Stomach (tissue), 19 donors: ENCODE data around the gene KATNAL2. TPM values are rescaled to one million over a fixed set of nuclear protein-coding genes. Genes with fewer than 3 reads are reported as not detected.
A peak's percentile ranks its signal among the peaks of the same experiment; 100 is the strongest.

Experiments used
- DNase-seq, 2 donors: peaks; one replicate each; pipeline versions ENCODE4 v3.0.0 to v3.0.0-alpha.2; 2013 to 2019
- H3K27ac ChIP-seq, 5 donors: fragments of 200-600 bp in 4 of 5; sonication (generic) in 4 of 5; one replicate each; pipeline ENCODE4 v1.5.1; 2013 to 2019; ENCODE audit warnings: mild to moderate bottlenecking in 1 of 5, moderate library complexity in 1 of 5
- H3K27me3 ChIP-seq, 3 donors: fragments of 200-600 bp; sonication (generic); one replicate each; pipeline ENCODE4 v1.5.1; 2017 to 2019; ENCODE audit warnings: mixed run types in 1 of 3
- H3K36me3 ChIP-seq, 4 donors: fragments of 200-600 bp; sonication (generic); 1 replicate in 3 of 4; 2 replicates in 1 of 4; pipeline ENCODE4 v1.5.1; 2016 to 2019
- H3K4me1 ChIP-seq, 4 donors: fragments of 200-600 bp; sonication (generic); one replicate each; pipeline ENCODE4 v1.5.1; 2016 to 2019
- H3K4me3 ChIP-seq, 4 donors: fragments of 200-600 bp; sonication (generic) in 3 of 4; one replicate each; pipeline ENCODE4 v1.5.1; 2016 to 2019; ENCODE audit warnings: mild to moderate bottlenecking in 1 of 4
- H3K9me3 ChIP-seq, 4 donors: fragments of 200-600 bp; sonication (generic); one replicate each; pipeline ENCODE4 v1.5.1; 2016 to 2019
- CTCF ChIP-seq, 7 experiments: fragments of 450-650 bp in 4 of 7; fragments of 200-600 bp in 3 of 7; sonication (generic) in 3 of 7; IDR thresholded peaks; one replicate each; pipeline ENCODE4 v1.5.1; 2016 to 2019; ENCODE audit warnings: antibody characterized with exemption in 7 of 7, control low read depth in 2 of 7, mild to moderate bottlenecking in 1 of 7
- EP300 ChIP-seq: sonication (generic); formaldehyde crosslinking; IDR thresholded peaks from one replicate; pipeline ENCODE4 v1.6.1; 2017; ENCODE audit warnings: antibody characterized with exemption
- POLR2A ChIP-seq, 4 donors: fragments of 450-650 bp; IDR thresholded peaks; one replicate each; pipeline ENCODE4 v1.6.1; 2016; ENCODE audit warnings: antibody characterized with exemption in 4 of 4, control low read depth in 2 of 4, mild to moderate bottlenecking in 1 of 4, moderate library complexity in 1 of 4
- POLR2AphosphoS5 ChIP-seq, 3 donors: sonication (generic); formaldehyde crosslinking; IDR thresholded peaks; one replicate each; pipeline ENCODE4 v1.6.1; 2016; ENCODE audit warnings: antibody characterized with exemption in 3 of 3
- WGBS, 5 donors: extraction: QIAGEN DNeasy Blood & Tissue Kit in 3 of 5; methylation state at CpG; one replicate each; pipeline versions ENCODE4 v1.1.5 to v1.1.7; 2013 to 2018; 5-methylcytosine and 5-hydroxymethylcytosine counted together
- intact Hi-C: fragments of 100-400 bp; cut with DNase I; formaldehyde crosslinking; loops from one replicate; pipeline ENCODE4 v1.15.1; 2023; ENCODE audit warnings: low total_unique reads
- long read RNA-seq, 10 donors: transcript quantifications; one replicate each; lab custom pipeline, GENCODE V29; 2026
- polyA plus RNA-seq, 3 donors: library from polyadenylated mRNA; stranded (reverse); fragments of 200-250 nt; gene quantifications; one replicate each; pipeline ENCODE4 v1.2.3, GENCODE V29; 2013
- total RNA-seq, 5 donors: library from RNA; depleted of rRNA; stranded (reverse); fragments of >200 nt; gene quantifications; one replicate each; pipeline versions ENCODE4 v1.1.0 to v1.2.3, GENCODE V29; 2014 to 2016
- donor health status: healthy with polysubstance abuse.
- donor health status: Bipolar disorder and iron deficiency.
- donor health status: healthy.

Gene KATNAL2
- total RNA-seq (10 to 100 TPM in 2 of 5 donors, 1 to 10 TPM in 1, under 1 TPM in 1, not detected in 1; 0.43 to 39.1 (median 7.9) TPM), polyA plus RNA-seq (1 to 10 TPM; 1.6 to 2.7 (median 2.5) TPM)
- long read RNA-seq, donor 1: 0 reads
- long read RNA-seq, donor 2: 0 reads
- long read RNA-seq, donor 3: 0 reads
- long read RNA-seq, donor 4: 0 reads
- long read RNA-seq, donor 5: 0 reads
- long read RNA-seq, donor 6: 0 reads
- long read RNA-seq, donor 7: 0 reads
- long read RNA-seq, donor 8: 0 reads
- long read RNA-seq, donor 9: 0 reads
- long read RNA-seq, donor 10: 0 reads

- 0 to 1% (median 0%) methylated on average over 30 to 107 of the region's 107 CpGs for WGBS, 5 donors
- DNase-seq: peak; percentile 85 to 94
- peaks cover 4 to 51% (median 24%) of the 10 kb centered on the region in 4 donors for H3K4me1 ChIP-seq
- H3K27ac ChIP-seq: peak within 1 kb of the TSS; percentile 82 to 94 (median 91)
- H3K4me3 ChIP-seq: peak within 1 kb of the TSS; percentile 70 to 84 (median 76)
- intact Hi-C loops: no loop called here
- no peaks in the 10 kb centered on the region for H3K36me3 ChIP-seq
- H3K27me3 ChIP-seq: no peaks in the 10 kb centered on the region
- H3K9me3 ChIP-seq: no peaks in the 10 kb centered on the region
- TF ChIP-seq POLR2AphosphoS5 (IDR thresholded peaks at IDR 0.05) (peak; percentile 20 to 76 (median 75)), CTCF (IDR thresholded peaks at IDR 0.05) (peak in 1 of 7 experiments; percentile 21), EP300 (no peak), POLR2A (IDR thresholded peaks at IDR 0.05) (no peak)
These were observed at the start of gene KATNAL2, which contains the start of gene PIAS2 for GRCh38 chr18:46917108-46917802. Gene KATNAL2 (plus strand): TSS chr18:46917602. CDS start chr18:46946873, 29,271 bp downstream. Gene PIAS2 (minus strand): TSS chr18:46917507. CDS start chr18:46917345, 162 bp downstream.

- Histone ChIP-seq H3K36me3 (peaks cover 0 to 18% (median 11%) of the 10 kb centered on the region in 4 donors), H3K27me3 (no peaks in the 10 kb centered on the region), H3K9me3 (peaks cover 9 to 24% (median 19%) of the 10 kb centered on the region in 4 donors), H3K4me3 (no peak overlapping the region), H3K4me1 (no peaks in the 10 kb centered on the region), H3K27ac (no peak overlapping the region)
- WGBS, 5 donors: 94 to 96% (median 95%) methylated on average over 11 of the region's 11 CpGs
- intact Hi-C loops: no loop called here
- DNase-seq: no peak
- TF ChIP-seq POLR2AphosphoS5 (IDR thresholded peaks at IDR 0.05) (no peak), EP300 (no peak), POLR2A (IDR thresholded peaks at IDR 0.05) (no peak), CTCF (IDR thresholded peaks at IDR 0.05) (no peak)
These were observed 49.1 kb upstream of the KATNAL2 start for GRCh38 chr18:46868169-46868921.

- Histone ChIP-seq H3K36me3 (peaks cover 0 to 29% (median 15%) of the 10 kb centered on the region in 4 donors), H3K4me1 (no peaks in the 10 kb centered on the region), H3K9me3 (peaks cover 0 to 26% (median 12%) of the 10 kb centered on the region in 4 donors), H3K4me3 (no peak overlapping the region), H3K27ac (no peak overlapping the region), H3K27me3 (no peaks in the 10 kb centered on the region)
- WGBS, 5 donors: 83 to 91% (median 88%) methylated on average over 15 of the region's 15 CpGs
- TF ChIP-seq POLR2AphosphoS5 (IDR thresholded peaks at IDR 0.05) (no peak), CTCF (IDR thresholded peaks at IDR 0.05) (no peak), EP300 (no peak), POLR2A (IDR thresholded peaks at IDR 0.05) (no peak)
- intact Hi-C loops: no loop called here
- peak in 1 of 2 donors; percentile 3 for DNase-seq
These were observed 39.9 kb upstream of the KATNAL2 start for GRCh38 chr18:46877329-46877987.
